Measurements from ENCODE around the gene GLP1R. TPM values are rescaled to one million over a fixed set of nuclear protein-coding genes. Genes with fewer than 3 reads are reported as not detected.

The GLP1R gene
- total RNA-seq, 1 donor from 2014 or later: not detected

GRCh38 chr6:39053016-39053624, 4.5 kb downstream of the GLP1R start:
- Histone ChIP-seq H3K4me3 (no peak overlapping the region), H3K9me3 (no peaks in the 10 kb centered on the region), H3K27ac (no peak overlapping the region), H3K27me3 (peaks cover 12% of the 10 kb centered on the region), H3K4me1 (no peaks in the 10 kb centered on the region), H3K36me3 (no peaks in the 10 kb centered on the region)
- no peak for TF ChIP-seq CTCF (IDR thresholded peaks at IDR 0.05)
- intact Hi-C loops (cut with DNase I): no loop called here
- no peak for DNase-seq (ENCODE audit: low spot score in 2 of 2)

- no peak overlapping the region for H3K4me3 ChIP-seq
- no peak for TF ChIP-seq CTCF (IDR thresholded peaks at IDR 0.05)
- no peaks in the 10 kb centered on the region for H3K36me3 ChIP-seq
- no peak for DNase-seq (ENCODE audit: low spot score in 2 of 2)
- intact Hi-C loops (cut with DNase I): no loop called here
- no peaks in the 10 kb centered on the region for H3K9me3 ChIP-seq
- H3K4me1 ChIP-seq: no peaks in the 10 kb centered on the region
- H3K27ac ChIP-seq: no peak overlapping the region
- H3K27me3 ChIP-seq: peaks cover 5% of the 10 kb centered on the region
Measured at GRCh38 chr6:39053854-39054576, 5.4 kb downstream of the GLP1R start.

- Histone ChIP-seq H3K4me1 (no peaks in the 10 kb centered on the region), H3K9me3 (no peaks in the 10 kb centered on the region), H3K27me3 (no peaks in the 10 kb centered on the region), H3K4me3 (no peak overlapping the region), H3K27ac (no peak overlapping the region), H3K36me3 (no peaks in the 10 kb centered on the region)
- DNase-seq (ENCODE audit: low spot score in 2 of 2): no peak
- intact Hi-C loops (cut with DNase I): no loop called here
- TF ChIP-seq CTCF (IDR thresholded peaks at IDR 0.05): no peak
Measured at GRCh38 chr6:39054577-39055142, 6.1 kb downstream of the GLP1R start.

- intact Hi-C loops (cut with DNase I): no loop called here
- Histone ChIP-seq H3K9me3 (no peaks in the 10 kb centered on the region), H3K27me3 (no peaks in the 10 kb centered on the region), H3K27ac (no peak overlapping the region), H3K4me1 (no peaks in the 10 kb centered on the region), H3K36me3 (no peaks in the 10 kb centered on the region), H3K4me3 (no peak overlapping the region)
- DNase-seq (ENCODE audit: low spot score in 2 of 2): no peak
- no peak for TF ChIP-seq CTCF (IDR thresholded peaks at IDR 0.05)
Measured at GRCh38 chr6:39055661-39056060, 7.1 kb downstream of the GLP1R start.

GRCh38 chr6:39056191-39056590, 7.6 kb downstream of the GLP1R start:
- intact Hi-C loops (cut with DNase I): no loop called here
- H3K9me3 ChIP-seq: no peaks in the 10 kb centered on the region
- TF ChIP-seq CTCF (IDR thresholded peaks at IDR 0.05): no peak
- H3K36me3 ChIP-seq: no peaks in the 10 kb centered on the region
- no peaks in the 10 kb centered on the region for H3K4me1 ChIP-seq
- H3K4me3 ChIP-seq: no peak overlapping the region
- no peak overlapping the region for H3K27ac ChIP-seq
- DNase-seq (ENCODE audit: low spot score in 2 of 2): no peak
- no peaks in the 10 kb centered on the region for H3K27me3 ChIP-seq
